IPS DF 6.9 (cell line): Measurements from ENCODE around the gene NDUFB7.

Experiments used
- DNase-seq: peaks from one replicate; pipeline ENCODE4 v3.0.0-alpha.2; 2013; ENCODE audit warnings: low read depth, low spot score
- H3K27ac ChIP-seq: one replicate; pipeline ENCODE4 v1.5.1; 2013; ENCODE audit warnings: low read length, control low read depth
- H3K27me3 ChIP-seq: 2 replicates; pipeline ENCODE4 v1.6.1; 2013; ENCODE audit warnings: mild to moderate bottlenecking, low read length; ENCODE audit not compliant: control insufficient read depth, insufficient read depth
- H3K36me3 ChIP-seq: 2 replicates; pipeline ENCODE4 v1.6.1; 2013; ENCODE audit warnings: low read length; ENCODE audit not compliant: control insufficient read depth, insufficient read depth
- H3K4me1 ChIP-seq: 2 replicates; pipeline ENCODE4 v1.6.1; 2013; ENCODE audit warnings: low read length; ENCODE audit not compliant: control insufficient read depth, insufficient read depth
- H3K4me3 ChIP-seq: 2 replicates; pipeline ENCODE4 v1.5.1; 2013; ENCODE audit warnings: mild to moderate bottlenecking, low read length
- H3K9me3 ChIP-seq: 2 replicates; pipeline ENCODE4 v1.6.1; 2013; ENCODE audit warnings: low read length, inconsistent platforms; ENCODE audit not compliant: control insufficient read depth, insufficient read depth
- WGBS: extraction: QIAGEN DNeasy Blood & Tissue Kit; methylation state at CpG from one replicate; pipeline ENCODE4 v1.1.7; 2013; ENCODE audit warnings: mixed read lengths, missing lambda C conversion rate; ENCODE audit not compliant: insufficient read length, insufficient coverage; 5-methylcytosine and 5-hydroxymethylcytosine counted together

NDUFB7 gene

DNA sequence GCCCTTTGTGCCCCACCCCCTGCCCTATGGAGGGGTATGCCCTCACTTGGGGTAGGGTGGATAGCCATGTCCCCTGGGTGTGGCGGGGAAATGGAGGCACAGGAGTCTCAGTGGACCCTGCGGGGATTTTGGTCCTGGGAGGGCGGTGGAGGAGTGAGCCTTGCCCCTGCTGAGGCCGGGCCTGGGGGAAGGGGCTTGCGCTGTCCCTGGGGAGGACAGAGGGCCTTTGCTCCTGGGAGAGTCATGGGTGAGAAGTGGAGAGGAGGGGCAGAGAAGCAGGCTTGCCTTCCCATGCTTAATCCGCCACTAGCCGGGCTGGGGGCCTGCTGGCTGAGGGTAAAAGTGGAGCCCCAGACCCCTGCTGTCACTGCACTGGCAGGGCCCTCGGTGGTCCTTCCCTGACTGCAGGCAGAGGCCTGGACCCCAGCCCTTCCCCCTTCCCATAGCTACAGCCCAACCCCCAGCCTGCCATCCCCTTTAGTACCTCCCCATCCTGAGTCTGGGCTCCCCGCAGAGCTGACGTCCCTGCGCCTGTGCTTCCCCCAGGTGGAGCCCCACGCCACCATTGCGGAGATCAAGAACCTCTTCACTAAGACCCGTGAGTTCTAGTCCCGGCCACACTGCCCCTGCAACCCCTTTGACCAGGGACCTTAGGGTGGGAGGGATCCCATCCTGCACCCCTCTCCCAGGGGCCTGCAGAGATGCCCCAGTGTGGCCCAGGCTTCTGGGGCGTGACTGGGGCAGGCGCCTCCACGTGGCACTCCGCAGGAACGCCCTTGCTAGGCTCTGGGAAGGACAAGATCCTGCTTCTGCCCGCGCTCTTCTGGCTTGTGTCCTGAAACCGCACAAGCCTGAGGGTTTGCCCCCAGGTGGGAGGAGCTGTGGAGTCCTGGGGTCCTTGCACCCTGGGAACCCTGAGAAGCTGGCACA, 8.9 kb downstream of the NDUFB7 start:
- Histone ChIP-seq H3K4me1 (peaks cover 18% of the 10 kb centered on the region), H3K36me3 (peaks cover 7% of the 10 kb centered on the region; the same call in 1 of the 2 replicates), H3K4me3 (no peak overlapping the region), H3K27ac (no peak overlapping the region), H3K9me3 (no peaks in the 10 kb centered on the region), H3K27me3 (no peaks in the 10 kb centered on the region)
- no peak for DNase-seq
- WGBS, result no CpG with 5 or more reads among the region's 23 CpGs

- no peak overlapping the region for H3K27ac ChIP-seq
Measured at GRCh38 chr19:14561847-14562351, 10.0 kb downstream of the NDUFB7 start.

GRCh38 chr19:14561249-14561648, 10.6 kb downstream of the NDUFB7 start:
- Histone ChIP-seq H3K27ac (no peak overlapping the region), H3K9me3 (no peaks in the 10 kb centered on the region), H3K4me3 (no peak overlapping the region), H3K36me3 (peaks cover 5% of the 10 kb centered on the region; the same call in 1 of the 2 replicates), H3K4me1 (peaks cover 18% of the 10 kb centered on the region), H3K27me3 (no peaks in the 10 kb centered on the region)
- DNase-seq, result no peak
- WGBS, result no CpG with 5 or more reads among the region's 8 CpGs

More at GRCh38 chr19:14561847-14562351, 10.0 kb downstream of the NDUFB7 start:
- H3K27me3 ChIP-seq, result no peaks in the 10 kb centered on the region
- H3K4me3 ChIP-seq, result no peak overlapping the region
- peaks cover 18% of the 10 kb centered on the region for H3K4me1 ChIP-seq
- H3K9me3 ChIP-seq, result no peaks in the 10 kb centered on the region
- DNase-seq, result no peak
- peaks cover 7% of the 10 kb centered on the region; the same call in 1 of the 2 replicates for H3K36me3 ChIP-seq
- no CpG with 5 or more reads among the region's 22 CpGs for WGBS

DNA sequence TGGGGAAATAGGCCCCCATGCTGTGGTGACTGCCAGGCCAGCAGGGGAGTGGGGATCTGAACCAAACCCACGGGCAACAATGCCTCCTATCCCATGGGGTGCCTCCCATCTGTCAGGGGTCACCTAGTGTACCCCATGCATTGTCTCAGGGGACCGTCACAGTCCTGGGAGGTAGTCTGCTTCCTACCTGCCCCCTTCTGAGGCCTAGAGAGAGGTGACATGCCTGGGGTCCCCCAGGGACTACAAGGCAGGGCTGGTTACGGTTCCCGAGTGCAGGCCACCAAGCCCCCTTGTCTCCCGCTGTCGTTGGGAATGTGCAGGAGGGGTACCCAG, 11.1 kb downstream of the NDUFB7 start:
- DNase-seq, result no peak
- no peaks in the 10 kb centered on the region for H3K9me3 ChIP-seq
- no peaks in the 10 kb centered on the region for H3K27me3 ChIP-seq
- H3K36me3 ChIP-seq, result peaks cover 5% of the 10 kb centered on the region; the same call in 1 of the 2 replicates
- H3K27ac ChIP-seq, result no peak overlapping the region
- H3K4me1 ChIP-seq, result peaks cover 18% of the 10 kb centered on the region
- WGBS, result no CpG with 5 or more reads among the region's 6 CpGs
- no peak overlapping the region for H3K4me3 ChIP-seq

- DNase-seq, result no peak
- Histone ChIP-seq H3K9me3 (no peaks in the 10 kb centered on the region), H3K36me3 (peaks cover under 1% of the 10 kb centered on the region; the same call in 1 of the 2 replicates), H3K27me3 (no peaks in the 10 kb centered on the region), H3K4me1 (peaks cover 18% of the 10 kb centered on the region), H3K27ac (no peak overlapping the region), H3K4me3 (no peak overlapping the region)
- no CpG with 5 or more reads among the region's 28 CpGs for WGBS
Measured at GRCh38 chr19:14559916-14560775, 11.7 kb downstream of the NDUFB7 start.

- Histone ChIP-seq H3K27ac (no peak overlapping the region), H3K4me1 (peaks cover 18% of the 10 kb centered on the region), H3K9me3 (no peaks in the 10 kb centered on the region), H3K4me3 (no peak overlapping the region), H3K36me3 (no peaks in the 10 kb centered on the region; the same call in 1 of the 2 replicates), H3K27me3 (no peaks in the 10 kb centered on the region)
- DNase-seq, result no peak
- WGBS, result no CpG with 5 or more reads among the region's 23 CpGs
Measured at GRCh38 chr19:14558370-14559066, 13.3 kb downstream of the NDUFB7 start.

GRCh38 chr19:14556662-14557188, 15.1 kb downstream of the NDUFB7 start:
- Histone ChIP-seq H3K27ac (no peak overlapping the region), H3K4me3 (no peak overlapping the region), H3K36me3 (no peaks in the 10 kb centered on the region; the same call in 1 of the 2 replicates), H3K4me1 (peaks cover 7% of the 10 kb centered on the region), H3K9me3 (no peaks in the 10 kb centered on the region), H3K27me3 (no peaks in the 10 kb centered on the region)
- DNase-seq, result peak; percentile 76
- no CpG with 5 or more reads among the region's 18 CpGs for WGBS

DNA sequence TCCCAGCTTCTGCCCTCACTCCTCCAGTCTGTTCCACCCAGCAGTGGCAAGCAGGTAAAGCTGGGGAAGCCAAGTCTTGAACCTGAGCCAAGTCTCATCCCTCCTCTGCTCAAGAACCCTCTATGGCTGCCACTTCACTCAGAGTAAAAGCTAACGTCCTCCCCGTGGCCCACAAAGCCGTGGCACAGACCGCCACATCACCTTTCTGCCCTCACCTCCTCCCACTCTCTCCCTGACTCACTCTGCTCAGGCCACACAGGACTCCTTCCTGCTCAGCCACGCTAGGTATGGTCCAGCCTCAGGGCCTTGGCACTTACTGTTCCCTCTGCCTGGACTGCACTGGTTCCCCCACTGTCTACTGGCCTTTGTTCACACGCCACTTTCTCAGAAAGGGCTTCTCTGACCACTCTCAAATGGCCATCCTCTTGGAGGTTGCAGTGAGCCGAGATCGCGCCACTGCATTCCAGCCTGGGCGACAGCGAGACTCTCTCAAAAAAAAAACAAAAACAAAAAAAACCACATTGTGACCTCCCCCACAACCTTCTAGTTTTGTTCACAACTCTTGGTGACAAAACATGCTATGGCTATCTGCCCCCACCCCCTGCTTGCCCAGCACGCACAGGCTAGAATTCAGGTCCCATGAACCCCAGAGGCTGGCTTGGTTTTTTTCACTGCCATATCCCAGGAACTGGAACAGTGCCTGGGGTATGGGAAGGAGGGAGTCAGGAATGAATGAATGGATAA, 15.8 kb downstream of the NDUFB7 start:
- H3K27ac ChIP-seq, result no peak overlapping the region

DNA sequence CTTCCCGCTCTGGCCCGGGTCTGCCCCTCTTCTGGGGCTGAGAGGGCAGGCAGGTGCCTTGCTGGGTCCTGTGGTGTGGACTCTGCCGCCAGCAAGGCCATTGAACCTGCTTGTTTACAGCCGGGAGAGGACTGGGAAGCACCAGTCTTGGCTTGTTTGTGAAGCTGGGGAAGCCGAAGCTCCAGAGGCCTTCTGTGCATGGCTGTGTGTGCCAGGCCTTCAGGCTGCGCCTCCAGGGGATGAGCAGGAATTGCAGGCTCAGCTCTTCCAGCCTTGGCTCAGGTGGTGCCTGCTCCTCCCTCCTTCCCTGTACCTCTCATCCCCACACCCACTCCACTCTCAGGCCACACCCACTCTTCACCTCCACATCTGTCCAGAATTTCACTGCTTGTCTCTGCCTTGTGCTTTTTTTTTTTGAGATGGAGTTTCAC, 17.5 kb downstream of the NDUFB7 start:
- no peaks in the 10 kb centered on the region for H3K9me3 ChIP-seq
- DNase-seq, result no peak
- H3K4me3 ChIP-seq, result no peak overlapping the region
- no peaks in the 10 kb centered on the region; the same call in 1 of the 2 replicates for H3K36me3 ChIP-seq
- H3K27ac ChIP-seq, result no peak overlapping the region
- H3K4me1 ChIP-seq, result peaks cover 6% of the 10 kb centered on the region
- no CpG with 5 or more reads among the region's 6 CpGs for WGBS
- H3K27me3 ChIP-seq, result no peaks in the 10 kb centered on the region

More for the DNA sequence above, 15.8 kb downstream of the NDUFB7 start:
- Histone ChIP-seq H3K36me3 (no peaks in the 10 kb centered on the region; the same call in 1 of the 2 replicates), H3K4me3 (no peak overlapping the region), H3K27me3 (no peaks in the 10 kb centered on the region), H3K4me1 (peaks cover 7% of the 10 kb centered on the region), H3K9me3 (no peaks in the 10 kb centered on the region)
- WGBS, result no CpG with 5 or more reads among the region's 12 CpGs
- no peak for DNase-seq
